H1 (cell line): ENCODE data around the gene TLE3. TPM values are rescaled to one million over a fixed set of nuclear protein-coding genes. Genes with fewer than 3 reads are reported as not detected.

Source experiments
- CTCF ChIA-PET: fragments of 300-600 bp; sonication (Branson Sonifier 250); formaldehyde crosslinking; loops from one replicate; lab custom pipeline; 2021; ENCODE audit not compliant: partially characterized antibody; lab: Charles Lee
- POLR2A ChIA-PET: fragments of 300-600 bp; sonication (Branson Sonifier 250); formaldehyde crosslinking; loops from one replicate; lab custom pipeline; 2021; ENCODE audit warnings: inconsistent platforms; ENCODE audit not compliant: partially characterized antibody; lab: Charles Lee
- DNase-seq, 2 experiments: peaks; one replicate each; pipeline versions ENCODE4 v3.0.0 to v3.0.0-alpha.2; 2010 to 2022; ENCODE audit warnings: low spot score in 2 of 2, low read depth in 1 of 2, mixed read lengths in 1 of 2
- FAIRE-seq: peaks from 2 replicates; lab custom pipeline; 2011; peaks lifted over from hg19 to GRCh38; lab: Jason Lieb, UNC
- H2AFZ ChIP-seq: 2 replicates; pipeline ENCODE4 v1.8.1; 2012; ENCODE audit warnings: low read length, inconsistent platforms
- H2AK5ac ChIP-seq: 2 replicates; pipeline ENCODE4 v1.6.1; 2013; ENCODE audit warnings: low read depth, low read length
- H2BK120ac ChIP-seq: replicated peaks from 2 replicates; pipeline ENCODE3; 2013; ENCODE audit warnings: low read depth, low read length, inconsistent platforms
- H2BK12ac ChIP-seq: 2 replicates; pipeline ENCODE4 v1.6.1; 2013; ENCODE audit warnings: low read depth, low read length
- H2BK15ac ChIP-seq: 2 replicates; pipeline ENCODE4 v1.6.1; 2013; ENCODE audit warnings: low read length
- H2BK20ac ChIP-seq: 2 replicates; pipeline ENCODE4 v1.6.1; 2013; ENCODE audit warnings: low read length
- H2BK5ac ChIP-seq: 2 replicates; pipeline ENCODE4 v1.6.1; 2013; ENCODE audit warnings: low read depth, low read length
- H3K14ac ChIP-seq: 2 replicates; pipeline ENCODE4 v1.6.1; 2013; ENCODE audit warnings: inconsistent platforms; ENCODE audit not compliant: insufficient read length
- H3K18ac ChIP-seq: 2 replicates; pipeline ENCODE4 v1.6.1; 2013; ENCODE audit warnings: low read length; ENCODE audit errors: extremely low read depth
- H3K23ac ChIP-seq: 2 replicates; pipeline ENCODE4 v1.6.1; 2013; ENCODE audit warnings: inconsistent platforms; ENCODE audit not compliant: insufficient read length
- H3K23me2 ChIP-seq: 2 replicates; pipeline ENCODE4 v1.6.1; 2013; ENCODE audit warnings: low read depth, low read length
- H3K27ac ChIP-seq: 2 replicates; pipeline ENCODE4 v1.6.1; 2011; ENCODE audit warnings: low read depth, low read length, inconsistent platforms
- H3K27me3 ChIP-seq, 4 experiments: replicated peaks in 1 of 4; 1 replicate in 1 of 4; 2 replicates in 3 of 4; pipeline versions ENCODE4 v1.6.1 to v1.8.1; 2011 to 2013; ENCODE audit warnings: low read length in 3 of 4, mild to moderate bottlenecking in 3 of 4, inconsistent platforms in 2 of 4, mixed read lengths in 2 of 4, moderate library complexity in 1 of 4; ENCODE audit not compliant: control insufficient read depth in 3 of 4, insufficient read depth in 3 of 4; ENCODE audit errors: extremely low read depth in 1 of 4
- H3K36me3 ChIP-seq, 4 experiments: 2 replicates each; pipeline versions ENCODE4 v1.6.1 to v1.8.1; 2011 to 2013; ENCODE audit warnings: mild to moderate bottlenecking in 4 of 4, low read length in 3 of 4, moderate library complexity in 2 of 4, control low read depth in 1 of 4, inconsistent platforms in 1 of 4; ENCODE audit not compliant: insufficient read depth in 4 of 4, control insufficient read depth in 2 of 4
- H3K4ac ChIP-seq: replicated peaks from 2 replicates; pipeline ENCODE3; 2013; ENCODE audit warnings: low read length, low read depth, mixed read lengths, inconsistent platforms; ENCODE audit not compliant: insufficient read length
- H3K4me1 ChIP-seq, 4 experiments: replicated peaks in 1 of 4; 1 replicate in 1 of 4; 2 replicates in 3 of 4; pipeline versions ENCODE4 v1.6.1 to v1.8.1; 2011 to 2013; ENCODE audit warnings: low read length in 3 of 4, inconsistent platforms in 2 of 4, mixed read lengths in 1 of 4; ENCODE audit not compliant: insufficient read depth in 4 of 4, control insufficient read depth in 3 of 4
- H3K4me2 ChIP-seq, 2 experiments: 2 replicates each; pipeline versions ENCODE4 v1.6.1 to v1.8.1; 2011 to 2013; ENCODE audit warnings: low read depth in 2 of 2, low read length in 2 of 2, control low read depth in 1 of 2, inconsistent platforms in 1 of 2, mild to moderate bottlenecking in 1 of 2; ENCODE audit not compliant: insufficient read depth in 1 of 2
- H3K4me3 ChIP-seq, 4 experiments: fragments of 200-600, 300-600 bp in 1 of 4; sonication (generic), shearing (Covaris generic), sonication (Bioruptor Twin) in 1 of 4; 2 replicates each; pipeline versions ENCODE4 v1.5.1 to v1.8.1; 2011 to 2016; ENCODE audit warnings: low read length in 4 of 4, low read depth in 3 of 4, control low read depth in 2 of 4, inconsistent platforms in 2 of 4, mild to moderate bottlenecking in 2 of 4, mixed read lengths in 1 of 4, moderate library complexity in 1 of 4; ENCODE audit not compliant: insufficient read depth in 2 of 4; ENCODE audit errors: extremely low read depth in 1 of 4
- H3K56ac ChIP-seq: replicated peaks from 2 replicates; pipeline ENCODE3; 2013; ENCODE audit warnings: low read depth, mild to moderate bottlenecking, mixed read lengths, low read length, inconsistent platforms; ENCODE audit not compliant: insufficient read length
- H3K79me1 ChIP-seq: 2 replicates; pipeline ENCODE4 v1.6.1; 2013; ENCODE audit warnings: low read depth, low read length, control low read depth
- H3K79me2 ChIP-seq, 2 experiments: 2 replicates each; pipeline versions ENCODE4 v1.6.1 to v1.8.1; 2012 to 2013; ENCODE audit warnings: low read length in 2 of 2, mild to moderate bottlenecking in 2 of 2, inconsistent platforms in 1 of 2; ENCODE audit not compliant: insufficient read depth in 2 of 2, control insufficient read depth in 1 of 2
- H3K9ac ChIP-seq, 4 experiments: replicated peaks in 1 of 4; 1 replicate in 1 of 4; 2 replicates in 3 of 4; pipeline versions ENCODE4 v1.6.1 to v1.8.1; 2011 to 2013; ENCODE audit warnings: low read depth in 3 of 4, low read length in 3 of 4, control low read depth in 2 of 4, mild to moderate bottlenecking in 2 of 4, moderate library complexity in 2 of 4, inconsistent platforms in 1 of 4; ENCODE audit errors: extremely low read depth in 1 of 4
- H3K9me3 ChIP-seq, 2 experiments: 2 replicates each; pipeline versions ENCODE4 v1.6.1 to v1.8.1; 2012 to 2013; ENCODE audit warnings: mild to moderate bottlenecking in 2 of 2, moderate library complexity in 2 of 2, control low read depth in 1 of 2, inconsistent platforms in 1 of 2, low read depth in 1 of 2, low read length in 1 of 2, mixed read lengths in 1 of 2; ENCODE audit not compliant: insufficient read depth in 2 of 2
- H4K20me1 ChIP-seq, 2 experiments: replicated peaks in 1 of 2; 2 replicates each; pipeline versions ENCODE3 to v1.8.1; 2011 to 2013; ENCODE audit warnings: inconsistent platforms in 2 of 2, low read length in 2 of 2, mild to moderate bottlenecking in 1 of 2; ENCODE audit not compliant: insufficient read depth in 2 of 2, control insufficient read depth in 1 of 2
- H4K5ac ChIP-seq: 2 replicates; pipeline ENCODE4 v1.6.1; 2013; ENCODE audit warnings: low read length, low read depth, mixed read lengths, inconsistent platforms; ENCODE audit not compliant: insufficient read length
- H4K8ac ChIP-seq: 2 replicates; pipeline ENCODE4 v1.8.0; 2013; ENCODE audit warnings: mild to moderate bottlenecking, moderate library complexity, low read length, inconsistent platforms; ENCODE audit not compliant: insufficient read depth; ENCODE audit errors: extremely low read depth
- H4K91ac ChIP-seq: replicated peaks from 2 replicates; pipeline ENCODE3; 2013; ENCODE audit warnings: low read length, mixed read lengths, inconsistent platforms; ENCODE audit not compliant: insufficient read length
- CHD1 ChIP-seq: IDR thresholded peaks from 2 replicates; pipeline ENCODE4 v1.6.1; 2012; ENCODE audit warnings: low read depth, low read length, improper control_type of control experiment
- E2F6 ChIP-seq: IDR thresholded peaks from 2 replicates; pipeline ENCODE4 v1.6.1; 2012; ENCODE audit warnings: inconsistent platforms
- KDM4A ChIP-seq: IDR thresholded peaks from one replicate; pipeline ENCODE4 v1.7.1; 2012; ENCODE audit warnings: low read depth, mild to moderate bottlenecking, moderate library complexity, low read length, inconsistent platforms; ENCODE audit not compliant: severe bottlenecking
- NANOG ChIP-seq: IDR thresholded peaks from 2 replicates; pipeline ENCODE4 v1.6.1; 2011; ENCODE audit warnings: low read length, low read depth, mild to moderate bottlenecking, inconsistent platforms; ENCODE audit not compliant: insufficient read depth, poor library complexity, severe bottlenecking
- POLR2A ChIP-seq, 2 experiments: IDR thresholded peaks; 1 replicate in 1 of 2; 2 replicates in 1 of 2; pipeline ENCODE4 v1.6.1; 2011; ENCODE audit warnings: low read depth in 2 of 2, low read length in 2 of 2, mild to moderate bottlenecking in 2 of 2; ENCODE audit errors: control extremely low read depth in 1 of 2
- RBBP5 ChIP-seq: IDR thresholded peaks from 2 replicates; pipeline ENCODE4 v1.7.1; 2012; ENCODE audit warnings: low read depth, mild to moderate bottlenecking, inconsistent platforms, low read length, moderate library complexity, borderline replicate concordance
- TCF12 ChIP-seq: IDR thresholded peaks from 2 replicates; pipeline ENCODE4 v1.6.1; 2011; ENCODE audit warnings: low read depth, mild to moderate bottlenecking, low read length
- WGBS, 2 experiments: shearing (Covaris generic) in 1 of 2; methylation state at CpG; one replicate each; pipeline versions ENCODE4 v1.1.6 to v1.1.7; 2013 to 2015; ENCODE audit warnings: low lambda C conversion rate in 2 of 2, mixed read lengths in 2 of 2, inconsistent platforms in 1 of 2, low coverage in 1 of 2, missing lambda C conversion rate in 1 of 2; ENCODE audit not compliant: insufficient replicate concordance in 2 of 2, insufficient coverage in 1 of 2, insufficient read length in 1 of 2; ENCODE audit errors: extremely low coverage in 1 of 2, missing lambda C conversion rate in 1 of 2; 5-methylcytosine and 5-hydroxymethylcytosine counted together
- polyA plus RNA-seq, 7 experiments: library from polyadenylated mRNA; depleted of rRNA in 3 of 7; stranded (reverse) in 5 of 7; unstranded in 2 of 7; fragments of >200 nt in 5 of 7; fragments of 200-250 nt in 2 of 7; gene quantifications; 1 replicate in 5 of 7; 2 replicates in 1 of 7; 4 replicates in 1 of 7; pipeline versions ENCODE4 v1.2.1 to v1.2.3, GENCODE V29; 2011 to 2013; ENCODE audit warnings: missing spikeins in 2 of 7, mixed read lengths in 2 of 7
- total RNA-seq: library from RNA; stranded (reverse); fragmentation: NEBNext Ultra II Directional; extraction: Animal tissue kit (Norgen Biotek cat#: 25700); gene quantifications from 2 replicates; pipeline ENCODE4 v1.2.1, GENCODE V29; 2021

The TLE3 gene
- total and polyA plus RNA-seq, 2 of the 8 experiments (the other 6 are each of a cell fraction or from before 2014, with no cell fraction given) = 25.1 to 61.2 TPM

GRCh38 chr15:70054366-70054765 lies 43.4 kb downstream of the TLE3 start:
- no peak overlapping the region for H2BK5ac ChIP-seq
- TF ChIP-seq CHD1 (no peak), POLR2A (IDR thresholded peaks at IDR 0.05; ENCODE audit: control extremely low read depth in 1 of 2, low read depth in 2 of 2, low read length in 2 of 2) (no peak), E2F6 (no peak), RBBP5 (no peak), KDM4A (no peak), NANOG (no peak), TCF12 (no peak)
- no peak overlapping the region for H2AK5ac ChIP-seq
- no peak overlapping the region; the same call in 1 of the 2 replicates for H4K8ac ChIP-seq
- H3K36me3 ChIP-seq = peaks cover 38 to 95% (median 75%) of the 10 kb centered on the region in 4 experiments
- no peak overlapping the region for H3K27ac ChIP-seq
- DNase-seq (no peak), FAIRE-seq (no peak)
- H3K4me2 ChIP-seq = no peak overlapping the region
- H2AFZ ChIP-seq = no peak overlapping the region
- no peak overlapping the region for H2BK120ac ChIP-seq
- no peak overlapping the region for H4K91ac ChIP-seq
- no peak overlapping the region for H3K4ac ChIP-seq
- CTCF ChIA-PET = interaction anchor here (0.8 to 1.4 kb wide), 3 partner anchors 9 to 22 kb away, joined by 3 to 5 read pairs (median 3); no protein-coding TSS in a partner anchor
- H2BK12ac ChIP-seq = no peak overlapping the region
- no peak overlapping the region for H3K56ac ChIP-seq
- no peak overlapping the region for H2BK15ac ChIP-seq
- H3K9ac ChIP-seq = no peak overlapping the region
- H3K14ac ChIP-seq = no peak overlapping the region
- H2BK20ac ChIP-seq = no peak overlapping the region
- no peaks in the 10 kb centered on the region for H3K27me3 ChIP-seq
- POLR2A ChIA-PET = no interaction called here
- no peaks in the 10 kb centered on the region for H3K9me3 ChIP-seq
- H4K5ac ChIP-seq = no peak overlapping the region
- no peaks in the 10 kb centered on the region for H3K79me2 ChIP-seq
- no peaks in the 10 kb centered on the region for H3K79me1 ChIP-seq
- WGBS, 2 experiments = 92% methylated on average over 19 of the region's 19 CpGs; no CpG with 5 or more reads in 1 of the 2 experiments
- no peak overlapping the region for H3K18ac ChIP-seq
- H3K23ac ChIP-seq = no peak overlapping the region
- no peaks in the 10 kb centered on the region for H3K23me2 ChIP-seq
- H4K20me1 ChIP-seq = peaks cover 10 to 11% of the 10 kb centered on the region in 2 experiments
- H3K4me1 ChIP-seq = no peaks in the 10 kb centered on the region
- H3K4me3 ChIP-seq = no peak overlapping the region
